Duodenal mucosa (tissue), 2 donors: Measurements from ENCODE around the gene RUNX3.

ENCODE experiments used
- H3K27ac ChIP-seq: one replicate; pipeline ENCODE4 v1.7.0; 2013; ENCODE audit warnings: low read depth, low read length
- H3K27me3 ChIP-seq, 2 donors: one replicate each; pipeline ENCODE4 v1.7.0; 2013; ENCODE audit warnings: low read length in 2 of 2, control low read depth in 1 of 2; ENCODE audit not compliant: insufficient read depth in 2 of 2, control insufficient read depth in 1 of 2
- H3K36me3 ChIP-seq, 2 donors: one replicate each; pipeline ENCODE4 v1.7.0; 2013; ENCODE audit warnings: low read length in 2 of 2, control low read depth in 1 of 2; ENCODE audit not compliant: insufficient read depth in 2 of 2, control insufficient read depth in 1 of 2
- H3K4me1 ChIP-seq, 2 donors: one replicate each; pipeline ENCODE4 v1.7.0; 2013; ENCODE audit warnings: low read length in 2 of 2, control low read depth in 1 of 2; ENCODE audit not compliant: insufficient read depth in 2 of 2, control insufficient read depth in 1 of 2
- H3K4me3 ChIP-seq, 2 donors: one replicate each; pipeline ENCODE4 v1.7.0; 2013; ENCODE audit warnings: low read length in 2 of 2, low read depth in 1 of 2
- H3K9ac ChIP-seq, 2 donors: one replicate each; pipeline ENCODE4 v1.7.0; 2013; ENCODE audit warnings: low read length in 2 of 2, low read depth in 1 of 2
- H3K9me3 ChIP-seq, 2 donors: one replicate each; pipeline ENCODE4 v1.7.0; 2013; ENCODE audit warnings: low read length in 2 of 2, control low read depth in 1 of 2; ENCODE audit not compliant: control insufficient read depth in 1 of 2

Gene RUNX3

DNA sequence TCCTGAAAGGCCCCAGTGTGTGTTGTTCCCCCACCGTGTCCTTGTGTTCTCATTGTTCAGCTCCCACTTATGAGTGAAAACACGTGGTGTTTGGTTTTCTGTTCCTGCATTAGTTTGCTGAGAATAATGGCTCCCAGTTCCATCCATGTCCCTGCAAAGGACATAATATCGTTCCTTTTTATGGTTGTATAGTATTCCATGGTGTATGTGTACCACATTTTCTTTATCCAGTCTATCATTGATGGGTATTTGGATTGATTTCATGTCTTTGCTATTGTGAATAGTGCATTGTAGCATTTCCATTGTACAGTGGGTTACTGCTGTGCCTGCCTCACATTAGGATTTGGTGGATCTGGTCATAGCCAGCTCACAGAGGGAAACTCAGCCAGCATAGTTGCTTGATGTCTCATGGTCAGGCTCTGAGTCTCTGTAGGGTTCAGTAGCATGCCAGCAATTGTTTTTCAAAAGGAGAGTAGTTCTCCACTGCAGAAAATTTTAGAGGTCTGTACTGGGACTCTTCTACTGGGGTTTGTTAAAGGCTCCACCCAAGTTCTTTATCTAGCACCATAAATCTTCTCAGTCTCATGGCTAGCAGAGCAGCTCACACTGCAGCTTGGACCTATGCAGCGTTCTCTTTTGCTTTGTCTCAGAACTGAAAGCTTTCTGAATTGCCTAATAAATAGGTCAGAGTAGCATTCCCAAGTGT, 41.0 kb downstream of the RUNX3 start:
- peaks cover 9 to 26% of the 10 kb centered on the region in 2 donors for H3K4me1 ChIP-seq
- H3K36me3 ChIP-seq = no peaks in the 10 kb centered on the region
- no peak overlapping the region for H3K9ac ChIP-seq
- H3K9me3 ChIP-seq = no peaks in the 10 kb centered on the region
- no peak overlapping the region for H3K27ac ChIP-seq
- H3K4me3 ChIP-seq = no peak overlapping the region
- no peaks in the 10 kb centered on the region for H3K27me3 ChIP-seq

DNA sequence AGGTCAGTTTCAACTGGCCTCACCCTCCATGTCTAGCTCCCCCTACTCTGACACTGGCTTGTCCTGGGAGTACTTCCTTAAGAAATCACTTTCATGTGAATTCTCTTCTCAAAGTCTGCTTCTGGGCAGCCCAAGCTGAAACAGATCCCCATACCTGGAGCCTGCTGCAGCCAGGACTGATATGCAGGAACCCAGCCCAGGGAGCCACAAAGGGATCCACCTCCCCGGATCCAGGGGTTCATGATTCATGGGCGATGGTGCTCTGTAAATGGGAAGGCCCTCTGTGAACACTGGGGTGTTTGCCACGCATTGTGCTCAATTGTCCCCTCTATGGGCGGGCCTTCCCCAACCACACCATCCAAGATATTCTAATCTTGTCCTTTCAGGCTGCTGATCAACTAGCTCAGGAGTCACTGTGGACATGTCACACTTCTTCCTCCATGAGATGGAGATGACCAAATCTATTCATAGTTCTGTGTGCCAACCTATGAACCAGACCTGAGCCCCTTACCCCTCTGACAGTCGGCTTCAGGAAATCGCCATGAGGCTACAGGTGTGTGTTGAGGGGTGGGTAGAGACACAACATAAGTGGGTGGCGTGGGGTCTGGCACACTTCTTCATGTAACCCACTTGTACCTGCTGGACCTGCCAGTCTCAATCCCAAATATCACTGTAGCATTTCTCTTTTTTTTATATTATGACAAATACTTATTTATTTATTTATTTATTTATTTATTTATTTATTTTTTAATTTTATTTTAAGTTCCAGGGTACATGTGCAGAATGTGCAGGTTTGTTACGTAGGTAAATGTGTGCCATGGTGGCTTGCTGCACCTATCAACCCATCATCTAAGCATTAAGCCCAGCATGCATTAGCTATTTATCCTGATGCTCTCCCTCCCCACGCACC, 41.8 kb downstream of the RUNX3 start:
- Histone ChIP-seq H3K27me3 (no peaks in the 10 kb centered on the region), H3K4me1 (peaks cover 9 to 21% of the 10 kb centered on the region in 2 donors), H3K4me3 (no peak overlapping the region), H3K36me3 (no peaks in the 10 kb centered on the region), H3K27ac (no peak overlapping the region), H3K9ac (no peak overlapping the region), H3K9me3 (no peaks in the 10 kb centered on the region)

DNA sequence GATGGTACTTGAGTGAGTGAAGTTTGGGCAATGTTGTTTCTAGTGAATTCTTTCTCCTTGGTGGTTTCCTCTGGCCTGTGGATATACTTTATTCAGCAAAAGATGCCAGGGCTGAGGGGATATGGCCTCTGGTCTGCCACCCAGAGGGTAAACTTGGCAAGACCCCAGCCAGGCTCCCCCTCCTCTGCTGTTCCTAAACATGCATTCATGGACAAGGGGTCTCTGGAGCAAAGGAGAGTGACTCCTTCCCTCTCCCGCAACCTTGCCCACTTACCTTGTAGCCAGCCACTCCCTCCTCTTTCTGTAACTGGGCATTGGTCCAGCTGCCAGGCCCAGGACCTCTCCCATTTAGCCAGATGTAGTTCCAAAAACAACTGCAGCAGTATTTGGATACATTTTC, 43.8 kb downstream of the RUNX3 start:
- no peak overlapping the region for H3K4me3 ChIP-seq
- H3K9me3 ChIP-seq = no peaks in the 10 kb centered on the region
- no peaks in the 10 kb centered on the region for H3K36me3 ChIP-seq
- peaks cover 4 to 19% of the 10 kb centered on the region in 2 donors for H3K4me1 ChIP-seq
- no peaks in the 10 kb centered on the region for H3K27me3 ChIP-seq
- no peak overlapping the region for H3K27ac ChIP-seq
- no peak overlapping the region for H3K9ac ChIP-seq

GRCh38 chr1:24884751-24885150, 45.3 kb downstream of the RUNX3 start:
- Histone ChIP-seq H3K9ac (no peak overlapping the region), H3K4me1 (peaks cover 0 to 8% of the 10 kb centered on the region in 2 donors), H3K27ac (no peak overlapping the region), H3K9me3 (peaks cover 0 to 4% of the 10 kb centered on the region in 2 donors), H3K27me3 (no peaks in the 10 kb centered on the region), H3K36me3 (no peaks in the 10 kb centered on the region), H3K4me3 (no peak overlapping the region)

- peaks cover 0 to 4% of the 10 kb centered on the region in 2 donors for H3K9me3 ChIP-seq
- no peaks in the 10 kb centered on the region for H3K36me3 ChIP-seq
- H3K27ac ChIP-seq = no peak overlapping the region
- H3K4me1 ChIP-seq = peaks cover 2 to 4% of the 10 kb centered on the region in 2 donors
- H3K9ac ChIP-seq = no peak overlapping the region
- no peaks in the 10 kb centered on the region for H3K27me3 ChIP-seq
- no peak overlapping the region for H3K4me3 ChIP-seq
Observed at GRCh38 chr1:24881034-24881433, 49.0 kb downstream of the RUNX3 start.

DNA sequence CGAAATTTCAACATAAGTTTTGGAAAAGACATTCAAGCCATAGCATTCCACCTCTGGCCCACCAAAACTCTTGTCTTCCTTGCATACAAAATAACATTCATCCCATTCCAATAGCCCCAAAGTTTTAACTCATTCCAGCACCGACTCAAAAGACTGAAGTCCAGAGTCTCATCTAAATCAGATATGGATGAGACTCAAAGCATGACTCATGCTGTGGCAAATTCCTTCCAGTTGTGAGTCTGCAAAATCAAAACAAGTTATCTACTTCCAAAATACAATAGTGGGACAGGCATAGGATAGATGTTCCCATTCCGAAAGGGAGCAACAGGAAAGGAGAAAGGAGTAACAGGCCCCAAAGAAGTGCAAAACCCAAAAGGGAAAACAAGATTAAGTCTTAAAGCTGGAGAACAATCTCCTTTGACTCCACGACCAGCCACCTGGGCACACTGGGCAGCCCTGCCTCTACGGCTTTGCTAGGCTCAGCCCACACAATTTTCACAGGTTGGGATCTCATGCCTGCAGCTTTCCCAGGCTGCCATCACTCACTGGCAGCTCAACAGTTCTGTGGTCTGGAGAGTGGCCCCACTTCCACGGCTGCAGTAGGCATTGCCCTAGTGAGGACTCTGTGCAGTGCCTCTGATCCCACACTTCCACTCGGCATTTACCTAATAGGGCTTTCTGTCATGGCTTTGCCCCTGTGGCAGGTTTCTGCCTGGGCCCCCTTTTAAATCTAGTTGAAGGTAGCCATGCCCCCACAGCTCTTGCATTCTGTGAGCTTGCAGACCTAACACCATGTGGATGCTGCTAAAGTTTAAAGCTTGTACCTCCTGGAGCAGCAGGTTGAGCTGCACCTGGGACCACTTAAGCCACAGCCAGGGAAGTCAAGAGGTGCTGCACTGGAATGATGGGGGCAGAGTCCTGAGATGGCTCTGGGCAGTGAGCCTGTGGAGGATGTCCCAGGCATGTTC, 51.0 kb downstream of the RUNX3 start:
- H3K36me3 ChIP-seq = no peaks in the 10 kb centered on the region
- peaks cover 2 to 4% of the 10 kb centered on the region in 2 donors for H3K4me1 ChIP-seq
- no peak overlapping the region for H3K9ac ChIP-seq
- H3K9me3 ChIP-seq = peaks cover 0 to 4% of the 10 kb centered on the region in 2 donors
- H3K4me3 ChIP-seq = no peak overlapping the region
- H3K27me3 ChIP-seq = no peaks in the 10 kb centered on the region
- no peak overlapping the region for H3K27ac ChIP-seq

DNA sequence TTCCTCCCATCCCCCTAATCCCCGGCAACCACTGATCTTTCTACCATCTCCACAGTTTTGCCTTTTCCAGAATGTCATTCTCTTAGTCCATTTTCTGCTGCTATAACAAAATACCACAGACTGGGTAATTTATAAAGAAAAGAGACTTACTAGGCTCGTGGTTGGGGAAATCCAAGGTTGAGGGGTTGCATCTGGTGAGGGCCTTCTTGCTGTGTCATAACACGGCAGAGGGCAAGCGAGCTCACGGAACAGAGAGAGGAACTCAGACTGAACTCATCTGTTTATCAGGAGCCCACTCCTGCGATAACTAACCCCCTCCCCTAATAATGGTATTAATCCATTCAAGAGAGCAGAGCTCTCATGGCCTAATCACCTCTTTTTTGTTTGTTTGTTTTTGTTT, 52.0 kb downstream of the RUNX3 start:
- no peak overlapping the region for H3K9ac ChIP-seq
- peaks cover 2 to 4% of the 10 kb centered on the region in 2 donors for H3K4me1 ChIP-seq
- no peaks in the 10 kb centered on the region for H3K36me3 ChIP-seq
- H3K4me3 ChIP-seq = no peak overlapping the region
- peaks cover 0 to 4% of the 10 kb centered on the region in 2 donors for H3K9me3 ChIP-seq
- H3K27me3 ChIP-seq = no peaks in the 10 kb centered on the region
- no peak overlapping the region for H3K27ac ChIP-seq

GRCh38 chr1:24875991-24876506, 54.0 kb downstream of the RUNX3 start:
- no peak overlapping the region for H3K4me3 ChIP-seq
- H3K9ac ChIP-seq = no peak overlapping the region
- H3K4me1 ChIP-seq = peaks cover 3 to 7% of the 10 kb centered on the region in 2 donors
- no peaks in the 10 kb centered on the region for H3K36me3 ChIP-seq
- peaks cover 0 to 4% of the 10 kb centered on the region in 2 donors for H3K9me3 ChIP-seq
- H3K27ac ChIP-seq = no peak overlapping the region
- no peaks in the 10 kb centered on the region for H3K27me3 ChIP-seq

DNA sequence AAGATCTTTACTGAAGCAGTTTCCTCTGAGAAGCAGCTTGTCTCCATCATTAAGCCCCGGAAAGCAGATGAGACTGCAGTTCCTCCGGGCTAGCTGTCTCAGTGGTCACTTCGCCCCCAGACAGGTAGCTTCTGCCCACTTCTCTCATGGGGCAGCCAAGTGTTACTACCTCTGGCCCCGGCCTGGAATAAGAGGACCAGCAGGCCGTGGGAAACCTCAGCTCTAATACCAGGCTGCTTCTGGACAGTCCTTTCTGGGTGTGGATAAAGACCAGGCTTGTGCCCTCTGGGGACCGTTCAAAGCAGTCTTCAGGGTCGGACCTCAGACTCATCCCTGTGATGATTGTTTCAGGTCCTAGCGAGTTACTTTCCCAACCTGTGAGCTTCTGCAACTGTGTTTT, 54.8 kb downstream of the RUNX3 start:
- H3K27me3 ChIP-seq = no peaks in the 10 kb centered on the region
- no peak overlapping the region for H3K4me3 ChIP-seq
- no peak overlapping the region for H3K9ac ChIP-seq
- no peaks in the 10 kb centered on the region for H3K36me3 ChIP-seq
- H3K27ac ChIP-seq = no peak overlapping the region
- H3K4me1 ChIP-seq = peaks cover 6 to 7% of the 10 kb centered on the region in 2 donors
- H3K9me3 ChIP-seq = no peaks in the 10 kb centered on the region
